ENCODE results near the gene FBXL13. TPM values are rescaled to one million over a fixed set of nuclear protein-coding genes. Genes with fewer than 3 reads are reported as not detected.
"Not testable (repeated sequence)": the region's sequence is repeated elsewhere in the genome, so short reads cannot be mapped to it uniquely, and the experiment has no call there.

The FBXL13 gene
- total RNA-seq, 1 experiment from 2014 or later, result 0.18 TPM

DNA sequence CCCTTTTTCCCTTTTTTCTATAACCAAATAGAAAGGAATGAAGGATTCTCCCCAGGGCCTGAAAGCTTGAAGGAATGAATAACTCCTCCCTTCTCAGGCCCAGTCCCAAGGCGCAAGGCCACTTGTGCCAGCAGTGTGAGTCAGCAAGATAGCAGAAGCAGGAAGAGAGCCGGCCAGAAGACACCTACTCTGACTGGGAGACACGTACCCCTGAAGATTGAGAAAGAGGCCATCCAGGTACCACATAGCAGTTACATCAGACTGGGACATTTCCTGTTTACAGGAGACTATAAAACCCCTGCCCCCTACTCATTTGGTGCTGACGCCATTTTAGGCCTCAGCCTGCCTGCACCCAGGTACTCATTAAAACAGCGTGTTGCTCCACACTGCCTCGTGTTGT lies 96.3 kb downstream of the FBXL13 start:
- DNase-seq (ENCODE audit: low read depth in 1 of 2, low spot score in 2 of 2), result no peak
- H3K4me3 ChIP-seq, result no peak overlapping the region
- H3K27ac ChIP-seq, result no peak overlapping the region
- H3K9me3 ChIP-seq (replicated peaks), result no peaks in the 10 kb centered on the region
- H3K4me1 ChIP-seq (replicated peaks), result no peaks in the 10 kb centered on the region
- no peaks in the 10 kb centered on the region for H3K36me3 ChIP-seq
- H3K27me3 ChIP-seq (replicated peaks), result no peaks in the 10 kb centered on the region

DNA sequence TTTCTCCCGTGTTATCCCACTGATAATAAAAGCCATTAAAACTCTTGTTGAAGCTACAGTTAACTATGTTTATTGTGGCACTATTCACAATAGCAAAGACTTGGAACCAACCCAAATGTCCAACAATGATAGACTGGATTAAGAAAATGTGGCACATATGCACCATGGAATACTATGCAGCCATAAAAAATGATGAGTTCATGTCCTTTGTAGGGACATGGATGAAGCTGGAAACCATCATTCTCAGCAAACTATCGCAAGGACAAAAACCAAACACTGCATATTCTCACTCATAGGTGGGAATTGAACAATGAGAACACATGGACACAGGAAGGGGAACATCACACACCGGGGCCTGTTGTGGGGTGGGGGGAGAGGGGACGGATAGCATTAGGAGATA lies 97.0 kb downstream of the FBXL13 start:
- H3K27ac ChIP-seq; H3K9me3 ChIP-seq (replicated peaks); H3K4me3 ChIP-seq; DNase-seq (ENCODE audit: low read depth in 1 of 2, low spot score in 2 of 2); H3K4me1 ChIP-seq (replicated peaks); H3K27me3 ChIP-seq (replicated peaks); H3K36me3 ChIP-seq: not testable (repeated sequence)

DNA sequence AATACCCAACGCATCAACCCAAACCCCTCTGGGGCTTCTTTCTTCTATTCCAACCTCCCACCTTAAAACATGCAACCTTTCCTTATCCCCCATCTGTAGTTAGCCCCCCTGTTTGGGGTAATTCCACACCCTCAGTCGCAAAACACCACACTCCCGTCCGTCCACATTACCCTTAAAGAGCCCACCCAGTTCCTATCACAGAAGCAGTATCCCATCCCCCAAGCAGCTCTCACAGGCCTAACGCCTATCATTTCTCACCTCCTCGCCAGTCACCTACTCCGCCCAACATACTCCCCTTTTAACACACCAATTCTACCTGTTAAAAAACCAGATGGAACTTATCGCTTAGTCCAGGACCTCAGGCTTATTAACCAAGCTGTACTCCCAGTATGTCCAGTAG lies 98.1 kb downstream of the FBXL13 start:
- Histone ChIP-seq H3K36me3 (no peaks in the 10 kb centered on the region), H3K4me1 (replicated peaks) (no peaks in the 10 kb centered on the region), H3K27ac (no peak overlapping the region), H3K9me3 (replicated peaks) (no peaks in the 10 kb centered on the region), H3K4me3 (no peak overlapping the region), H3K27me3 (replicated peaks) (no peaks in the 10 kb centered on the region)
- no peak for DNase-seq (ENCODE audit: low read depth in 1 of 2, low spot score in 2 of 2)

DNA sequence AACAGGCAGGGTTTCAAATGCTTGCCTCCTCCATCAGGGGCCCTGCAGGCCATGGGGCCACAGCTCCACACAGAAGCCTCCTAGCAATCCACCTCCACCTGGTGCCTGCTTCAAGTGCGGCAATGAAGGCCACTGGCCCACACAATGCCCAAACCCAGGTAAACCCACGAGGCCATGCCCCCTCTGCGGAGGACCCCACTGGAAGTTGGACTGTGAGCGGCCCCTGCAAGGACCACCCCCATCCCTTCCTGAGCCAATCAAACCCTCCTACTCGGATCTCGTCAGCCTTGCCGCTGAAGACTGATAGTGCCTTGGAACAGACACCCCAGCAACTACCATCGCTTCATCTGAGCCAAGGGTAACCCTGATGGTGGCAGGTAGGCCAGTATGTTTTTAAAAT lies 98.7 kb downstream of the FBXL13 start:
- Histone ChIP-seq H3K4me1 (replicated peaks) (no peaks in the 10 kb centered on the region), H3K9me3 (replicated peaks) (no peaks in the 10 kb centered on the region), H3K36me3 (no peaks in the 10 kb centered on the region), H3K27ac (no peak overlapping the region), H3K4me3 (no peak overlapping the region), H3K27me3 (replicated peaks) (no peaks in the 10 kb centered on the region)
- no peak for DNase-seq (ENCODE audit: low read depth in 1 of 2, low spot score in 2 of 2)

DNA sequence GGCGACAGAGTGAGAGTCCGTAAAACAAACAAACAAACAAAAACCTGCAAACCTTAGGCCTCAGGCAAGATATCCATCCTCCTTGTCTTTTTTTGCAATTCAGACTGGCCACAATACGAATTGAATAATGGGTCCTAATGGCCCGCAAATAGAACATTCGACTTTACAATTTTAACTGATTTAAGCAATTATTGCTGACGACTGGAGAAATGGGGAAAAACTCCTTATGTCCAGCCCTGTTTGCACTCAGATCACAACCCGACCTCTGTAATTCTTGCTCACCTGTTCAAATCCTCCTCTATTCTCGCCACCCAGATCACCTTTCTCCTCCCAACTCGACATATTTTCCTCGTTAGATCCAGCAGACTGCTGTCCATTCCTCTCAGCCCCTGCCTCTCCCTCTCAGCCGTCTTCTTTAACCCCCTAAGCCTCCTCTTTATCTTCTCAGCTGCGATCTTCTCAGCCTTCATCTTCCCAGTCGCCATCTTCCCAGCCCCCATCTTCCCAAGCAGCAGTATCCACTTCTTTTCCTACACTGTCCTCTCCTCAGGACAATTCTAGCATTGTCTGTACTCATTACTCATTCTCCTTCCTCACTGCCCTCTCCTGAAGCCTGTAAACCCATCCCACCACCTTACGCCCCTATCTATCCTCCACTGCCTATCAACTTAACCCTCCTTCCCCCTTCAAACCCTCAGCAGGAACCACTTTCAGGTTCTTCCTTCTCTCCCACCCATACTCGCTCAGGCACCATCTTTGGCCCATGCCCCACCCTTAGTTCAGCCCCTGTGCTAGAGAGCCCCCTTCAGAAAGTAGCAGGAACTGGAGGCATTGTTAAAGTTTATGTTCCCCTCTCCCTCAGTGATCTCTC lies 100.0 kb downstream of the FBXL13 start:
- H3K9me3 ChIP-seq (replicated peaks), result no peaks in the 10 kb centered on the region
- no peaks in the 10 kb centered on the region for H3K36me3 ChIP-seq
- H3K27ac ChIP-seq, result no peak overlapping the region
- DNase-seq (ENCODE audit: low read depth in 1 of 2, low spot score in 2 of 2), result no peak
- no peak overlapping the region for H3K4me3 ChIP-seq
- no peaks in the 10 kb centered on the region for H3K27me3 ChIP-seq (replicated peaks)
- no peaks in the 10 kb centered on the region for H3K4me1 ChIP-seq (replicated peaks)

DNA sequence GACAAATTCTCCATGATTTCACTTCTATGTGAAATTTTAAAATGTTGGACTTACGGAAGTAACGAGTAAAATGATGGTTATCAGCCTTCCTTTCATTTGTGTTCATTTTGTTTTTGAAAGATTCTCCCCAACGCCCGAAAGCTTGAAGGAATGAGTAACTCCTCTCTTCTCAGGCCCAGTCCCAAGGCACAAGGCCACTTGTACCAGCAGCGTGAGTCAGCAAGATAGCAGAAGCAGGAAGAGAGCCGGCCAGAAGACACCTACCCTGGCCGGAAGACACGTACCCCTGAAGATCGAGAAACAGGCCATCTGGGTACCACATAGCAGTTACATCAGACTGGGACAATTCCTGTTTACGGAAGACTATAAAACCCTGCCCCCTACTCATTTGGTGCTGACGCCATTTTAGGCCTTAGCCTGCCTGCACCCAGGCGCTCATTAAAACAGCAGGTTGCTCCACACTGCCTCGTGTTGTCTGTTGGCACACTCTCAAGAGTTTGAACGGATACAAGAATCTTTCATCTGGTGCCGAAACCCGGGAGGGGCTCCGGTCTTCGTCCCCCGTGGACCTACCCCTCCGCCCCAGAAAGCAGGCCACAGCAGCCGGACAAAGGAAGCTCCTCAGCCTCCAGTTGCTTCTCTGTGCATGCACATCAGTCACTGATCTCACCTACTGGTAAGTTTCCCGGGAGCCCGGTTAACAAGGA lies 101.3 kb downstream of the FBXL13 start:
- Histone ChIP-seq H3K9me3 (replicated peaks) (no peaks in the 10 kb centered on the region), H3K27ac (no peak overlapping the region), H3K4me1 (replicated peaks) (no peaks in the 10 kb centered on the region), H3K36me3 (no peaks in the 10 kb centered on the region), H3K4me3 (no peak overlapping the region), H3K27me3 (replicated peaks) (no peaks in the 10 kb centered on the region)
- DNase-seq (ENCODE audit: low read depth in 1 of 2, low spot score in 2 of 2), result no peak

DNA sequence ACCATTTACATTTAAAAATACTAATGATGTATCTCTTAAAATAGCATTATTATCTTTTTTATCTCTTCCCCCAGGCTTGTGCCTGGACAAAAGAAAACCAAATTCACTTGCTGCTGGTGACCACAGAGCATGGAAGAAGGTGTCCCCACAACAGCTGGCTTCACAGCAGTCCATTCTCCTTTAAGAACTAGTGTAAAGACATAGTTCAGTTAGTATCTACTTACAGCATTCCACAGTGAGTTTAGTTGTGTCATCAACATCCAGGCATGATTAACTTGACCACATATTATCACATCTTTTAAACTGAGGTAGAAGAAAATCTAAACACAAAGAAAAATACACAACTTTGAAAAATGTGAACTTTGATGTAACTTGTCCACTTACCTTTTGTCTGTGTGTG lies 106.8 kb downstream of the FBXL13 start:
- Histone ChIP-seq H3K4me1 (replicated peaks) (no peaks in the 10 kb centered on the region), H3K27me3 (replicated peaks) (no peaks in the 10 kb centered on the region)
- DNase-seq (ENCODE audit: low read depth in 1 of 2, low spot score in 2 of 2), result no peak

DNA sequence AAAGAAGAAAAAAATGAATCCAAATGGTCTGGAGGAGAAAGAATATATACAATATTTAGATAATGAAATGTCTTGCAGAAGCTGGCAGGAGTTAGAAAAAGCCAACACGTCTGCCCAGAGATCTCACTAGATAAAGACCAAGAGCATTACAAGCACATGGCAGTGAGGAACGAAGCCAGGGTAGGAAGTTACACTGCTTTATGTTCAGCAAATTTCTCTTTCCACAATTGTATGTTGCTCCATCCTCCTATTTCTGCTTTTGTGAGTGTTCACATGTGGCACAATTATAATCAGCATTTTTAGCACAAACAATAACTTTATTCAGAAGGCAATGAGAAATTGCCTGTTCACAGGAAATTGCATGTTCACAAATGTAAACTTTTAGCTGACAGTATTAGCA lies 108.1 kb downstream of the FBXL13 start:
- Histone ChIP-seq H3K36me3 (no peaks in the 10 kb centered on the region), H3K27me3 (replicated peaks) (no peaks in the 10 kb centered on the region), H3K9me3 (replicated peaks) (no peaks in the 10 kb centered on the region), H3K4me1 (replicated peaks) (no peaks in the 10 kb centered on the region), H3K4me3 (no peak overlapping the region), H3K27ac (no peak overlapping the region)
- DNase-seq (ENCODE audit: low read depth in 1 of 2, low spot score in 2 of 2), result no peak

More for the DNA sequence above, 106.8 kb downstream of the FBXL13 start:
- H3K9me3 ChIP-seq (replicated peaks), result no peaks in the 10 kb centered on the region
- H3K36me3 ChIP-seq, result no peaks in the 10 kb centered on the region
- H3K4me3 ChIP-seq, result no peak overlapping the region
- H3K27ac ChIP-seq, result no peak overlapping the region

DNA sequence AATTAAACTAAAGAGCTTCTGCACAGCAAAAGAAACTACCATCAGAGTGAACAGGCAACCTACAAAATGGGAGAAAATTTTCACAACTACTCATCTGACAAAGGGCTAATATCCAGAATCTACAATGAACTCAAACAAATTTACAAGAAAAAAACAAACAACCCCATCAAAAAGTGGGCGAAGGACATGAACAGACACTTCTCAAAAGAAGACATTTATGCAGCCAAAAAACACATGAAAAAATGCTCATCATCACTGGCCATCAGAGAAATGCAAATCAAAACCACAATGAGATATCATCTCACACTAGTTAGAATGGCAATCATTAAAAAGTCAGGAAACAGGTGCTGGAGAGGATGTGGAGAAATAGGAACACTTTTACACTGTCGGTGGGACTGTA lies 112.6 kb downstream of the FBXL13 start:
- H3K27ac ChIP-seq; H3K9me3 ChIP-seq (replicated peaks); H3K27me3 ChIP-seq (replicated peaks); DNase-seq (ENCODE audit: low read depth in 1 of 2, low spot score in 2 of 2); H3K4me3 ChIP-seq; H3K36me3 ChIP-seq; H3K4me1 ChIP-seq (replicated peaks): not testable (repeated sequence)

DNA sequence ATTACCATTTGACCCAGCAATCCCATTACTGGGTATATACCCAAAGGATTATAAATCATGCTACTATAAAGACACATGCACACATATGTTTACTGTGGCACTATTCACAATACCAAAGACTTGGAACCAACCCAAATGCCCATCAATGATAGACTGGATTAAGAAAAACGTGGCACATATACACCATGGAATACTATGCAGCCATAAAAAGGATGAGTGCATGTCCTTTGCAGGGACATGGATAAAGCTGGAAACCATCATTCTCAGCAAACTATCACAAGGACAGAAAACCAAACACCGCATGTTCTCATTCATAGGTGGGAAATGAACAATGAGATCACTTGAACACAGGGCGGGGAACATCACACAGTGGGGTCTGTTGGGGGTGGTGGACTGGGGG lies 116.6 kb downstream of the FBXL13 start:
- not testable (repeated sequence) for H3K4me1 ChIP-seq (replicated peaks); H3K4me3 ChIP-seq; H3K9me3 ChIP-seq (replicated peaks); DNase-seq (ENCODE audit: low read depth in 1 of 2, low spot score in 2 of 2); H3K36me3 ChIP-seq; H3K27me3 ChIP-seq (replicated peaks); H3K27ac ChIP-seq

DNA sequence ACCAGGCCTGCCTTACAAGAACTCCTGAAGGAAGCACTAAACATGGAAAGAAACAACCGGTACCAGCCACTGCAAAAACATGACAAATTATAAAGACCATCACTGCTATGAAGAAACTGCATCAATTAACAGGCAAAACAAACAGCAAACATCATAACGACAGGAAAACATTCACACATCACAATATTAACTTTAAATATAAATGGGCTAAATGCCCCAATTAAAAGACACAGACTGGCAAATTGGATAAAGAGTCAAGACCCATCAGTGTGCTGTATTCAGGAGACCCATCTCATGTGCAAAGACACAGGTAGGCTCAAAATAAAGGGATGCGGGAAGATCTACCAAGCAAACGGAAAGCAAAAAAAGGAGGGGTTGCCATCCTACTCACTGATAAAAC lies 120.2 kb downstream of the FBXL13 start:
- not testable (repeated sequence) for H3K4me3 ChIP-seq; DNase-seq (ENCODE audit: low read depth in 1 of 2, low spot score in 2 of 2); H3K27me3 ChIP-seq (replicated peaks); H3K4me1 ChIP-seq (replicated peaks); H3K9me3 ChIP-seq (replicated peaks); H3K36me3 ChIP-seq; H3K27ac ChIP-seq

DNA sequence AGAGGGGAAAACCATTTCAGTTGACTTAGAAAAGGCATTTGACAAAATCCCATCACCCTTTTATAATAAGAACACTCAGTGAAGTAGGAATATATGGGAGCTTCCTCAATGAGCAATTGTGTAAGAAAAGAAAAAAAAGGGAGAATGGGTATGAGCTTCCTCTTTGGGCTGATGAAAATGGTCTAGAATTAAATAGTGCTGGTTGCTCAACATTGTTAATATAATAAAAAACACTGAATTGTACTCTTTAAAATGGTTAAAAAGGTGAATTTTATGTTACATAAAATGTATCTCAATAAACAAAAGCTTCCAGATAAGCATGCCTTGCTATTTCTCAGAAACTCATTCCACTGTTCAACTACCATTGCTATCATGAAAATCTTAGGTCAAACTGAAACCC lies 121.2 kb downstream of the FBXL13 start:
- Histone ChIP-seq H3K9me3 (replicated peaks) (no peaks in the 10 kb centered on the region), H3K36me3 (no peaks in the 10 kb centered on the region), H3K4me3 (no peak overlapping the region), H3K4me1 (replicated peaks) (no peaks in the 10 kb centered on the region), H3K27me3 (replicated peaks) (no peaks in the 10 kb centered on the region), H3K27ac (no peak overlapping the region)
- no peak for DNase-seq (ENCODE audit: low read depth in 1 of 2, low spot score in 2 of 2)

DNA sequence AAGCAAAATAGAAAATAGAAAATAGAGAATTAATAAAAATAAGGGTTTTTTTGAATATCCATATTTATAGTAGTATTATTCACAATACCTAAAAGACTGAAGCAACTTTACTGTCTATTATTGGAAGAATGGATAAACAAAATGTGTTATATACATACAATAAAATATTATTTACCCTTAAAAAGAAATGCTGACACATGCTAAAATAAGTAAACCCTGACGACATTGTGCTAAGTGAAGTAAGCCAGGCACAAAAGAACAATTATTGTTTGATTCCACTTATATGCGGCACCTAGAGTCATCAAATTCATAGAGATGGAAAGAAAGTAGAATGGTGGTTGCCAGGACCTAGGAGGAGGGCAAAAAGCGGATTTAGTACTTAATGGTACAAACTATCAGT lies 122.8 kb downstream of the FBXL13 start:
- Histone ChIP-seq H3K4me3 (no peak overlapping the region), H3K9me3 (replicated peaks) (no peaks in the 10 kb centered on the region), H3K27me3 (replicated peaks) (no peaks in the 10 kb centered on the region), H3K27ac (no peak overlapping the region), H3K4me1 (replicated peaks) (no peaks in the 10 kb centered on the region), H3K36me3 (no peaks in the 10 kb centered on the region)
- DNase-seq (ENCODE audit: low read depth in 1 of 2, low spot score in 2 of 2), result no peak

DNA sequence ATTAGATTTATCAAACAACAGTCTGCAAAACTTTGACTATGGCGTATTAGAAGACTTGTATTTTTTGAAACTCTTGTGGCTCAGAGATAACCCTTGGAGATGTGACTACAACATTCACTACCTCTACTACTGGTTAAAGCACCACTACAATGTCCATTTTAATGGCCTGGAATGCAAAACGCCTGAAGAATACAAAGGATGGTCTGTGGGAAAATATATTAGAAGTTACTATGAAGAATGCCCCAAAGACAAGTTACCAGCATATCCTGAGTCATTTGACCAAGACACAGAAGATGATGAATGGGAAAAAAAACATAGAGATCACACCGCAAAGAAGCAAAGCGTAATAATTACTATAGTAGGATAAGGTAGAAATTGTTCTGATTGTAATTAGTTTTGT lies 130.4 kb downstream of the FBXL13 start:
- no peak overlapping the region for H3K4me3 ChIP-seq
- H3K27ac ChIP-seq, result no peak overlapping the region
- no peaks in the 10 kb centered on the region for H3K9me3 ChIP-seq (replicated peaks)
- no peaks in the 10 kb centered on the region for H3K36me3 ChIP-seq
- DNase-seq (ENCODE audit: low read depth in 1 of 2, low spot score in 2 of 2), result no peak
- no peaks in the 10 kb centered on the region for H3K27me3 ChIP-seq (replicated peaks)
- H3K4me1 ChIP-seq (replicated peaks), result peaks cover 15% of the 10 kb centered on the region
